K562 (cell line): ENCODE results near the gene TIGD7. TPM values are rescaled to one million over a fixed set of nuclear protein-coding genes. Genes with fewer than 3 reads are reported as not detected.
A peak's percentile ranks its signal among the peaks of the same experiment; 100 is the strongest.

Source experiments
- E2F3 ChIP-seq: fragments of 250-450 bp; sonication (Bioruptor Pico); IDR thresholded peaks from 2 replicates; pipeline ENCODE4 v1.4.0; 2020; ENCODE audit warnings: mild to moderate bottlenecking
- FOS ChIP-seq: IDR thresholded peaks from 3 replicates; pipeline ENCODE4 v1.6.1; 2011; ENCODE audit not compliant: insufficient read length; ENCODE audit errors: extremely low read depth
- HNRNPUL1 ChIP-seq: fragments of 200-400 bp; formaldehyde crosslinking; IDR thresholded peaks from 2 replicates; pipeline ENCODE4 v1.6.1; 2017; ENCODE audit warnings: low read length
- HOMEZ ChIP-seq: fragments of 250-450 bp; sonication (Bioruptor Pico); IDR thresholded peaks from 2 replicates; pipeline ENCODE4 v1.4.0; 2020; ENCODE audit warnings: mild to moderate bottlenecking, moderate library complexity
- ILF3 ChIP-seq: fragments of 450-650 bp; IDR thresholded peaks from 2 replicates; pipeline ENCODE4 v1.6.1; 2018; ENCODE audit warnings: antibody characterized with exemption, mild to moderate bottlenecking, moderate library complexity, borderline replicate concordance
- KLF6 ChIP-seq: fragments of 250-450 bp; sonication (Bioruptor Pico); IDR thresholded peaks from 2 replicates; pipeline ENCODE4 v1.4.0; 2020; ENCODE audit warnings: mild to moderate bottlenecking, moderate library complexity, borderline replicate concordance
- LEF1 ChIP-seq: fragments of 450-650 bp; IDR thresholded peaks from 2 replicates; pipeline ENCODE4 v1.6.1; 2016; ENCODE audit warnings: mild to moderate bottlenecking
- MYC ChIP-seq, 2 experiments: fragments of 250-450 bp in 1 of 2; sonication (Bioruptor Pico) in 1 of 2; IDR thresholded peaks; 2 replicates each; pipeline versions ENCODE4 v1.5.1 to v1.6.1; 2012 to 2021; ENCODE audit warnings: low read depth in 2 of 2, borderline replicate concordance in 1 of 2, improper control_type of control experiment in 1 of 2, low read length in 1 of 2, mild to moderate bottlenecking in 1 of 2, moderate library complexity in 1 of 2
- NCOR1 ChIP-seq: fragments of 450-650 bp; IDR thresholded peaks from 2 replicates; pipeline ENCODE4 v1.6.1; 2016; ENCODE audit warnings: mild to moderate bottlenecking, moderate library complexity
- PML ChIP-seq: IDR thresholded peaks from 2 replicates; pipeline ENCODE4 v1.6.1; 2012; ENCODE audit warnings: low read length, inconsistent platforms
- POLR2AphosphoS2 ChIP-seq: IDR thresholded peaks from 2 replicates; pipeline ENCODE4 v1.6.1; 2012; ENCODE audit warnings: low read length, improper control_type of control experiment
- PRDM10 ChIP-seq: fragments of 450-650 bp; IDR thresholded peaks from 2 replicates; pipeline ENCODE4 v1.6.1; 2018; ENCODE audit not compliant: partially characterized antibody
- SMAD1 ChIP-seq: fragments of 150-350 bp; IDR thresholded peaks from 2 replicates; pipeline ENCODE4 v1.6.1; 2014; ENCODE audit warnings: low read length, low read depth; ENCODE audit not compliant: partially characterized antibody
- TCF15 ChIP-seq: fragments of 250-450 bp; sonication (Bioruptor Pico); IDR thresholded peaks from 2 replicates; pipeline ENCODE4 v1.8.0; 2022; ENCODE audit warnings: moderate library complexity, mild to moderate bottlenecking, inconsistent platforms
- ZNF133 ChIP-seq: fragments of 250-450 bp; sonication (Bioruptor Pico); IDR thresholded peaks from 2 replicates; pipeline ENCODE4 v1.4.0; 2020; ENCODE audit warnings: mild to moderate bottlenecking
- ZNF354B ChIP-seq: fragments of 250-450 bp; sonication (Bioruptor Pico); IDR thresholded peaks from 2 replicates; pipeline ENCODE4 v1.4.0; 2020
- ZNF766 ChIP-seq: fragments of 200-800 bp; sonication (Bioruptor generic); conservative IDR thresholded peaks from 2 replicates; pipeline ENCODE4 v1.6.1; 2016; ENCODE audit warnings: missing genetic modification characterization, missing compliant biosample characterization
- polyA plus RNA-seq, 8 experiments: library from polyadenylated mRNA; depleted of rRNA in 4 of 8; stranded (reverse) in 5 of 8; unstranded in 3 of 8; fragments of >200 nt; fragmentation: Nextera tagmentation in 2 of 8; fragmentation: Illumina TruSeq in 1 of 8; extraction: Ambion mirVana in 2 of 8; extraction: Trizol in 1 of 8; gene quantifications; 2 replicates each; pipeline versions ENCODE4 v1.2.1 to v1.2.3, GENCODE V29; 2011 to 2014; ENCODE audit warnings: inconsistent platforms in 1 of 8, missing spikeins in 1 of 8
- total RNA-seq, 7 experiments: library from RNA; depleted of rRNA in 6 of 7; stranded (reverse); fragments of >200 nt in 6 of 7; fragmentation: Illumina TruSeq in 2 of 7; extraction: Trizol in 2 of 7; gene quantifications; 2 replicates each; pipeline versions ENCODE4 v1.2.1 to v1.2.3, GENCODE V29; 2011 to 2021; ENCODE audit warnings: low replicate concordance in 1 of 7
- TF ChIP-seq, protein P1 (sequence below): IDR thresholded peaks from 2 replicates; pipeline ENCODE4 v1.6.1; 2012; ENCODE audit warnings: low read depth, low read length, improper control_type of control experiment, borderline replicate concordance
- TF ChIP-seq, protein P2 (sequence below): IDR thresholded peaks from 2 replicates; pipeline ENCODE4 v1.6.1; 2011; ENCODE audit not compliant: insufficient read length; ENCODE audit errors: extremely low read depth

The TIGD7 gene
- total and polyA plus RNA-seq, 9 of the 15 experiments (the other 6 are each of a cell fraction or from before 2014, with no cell fraction given): 0.84 to 10.7 (median 6.7) TPM

DNA sequence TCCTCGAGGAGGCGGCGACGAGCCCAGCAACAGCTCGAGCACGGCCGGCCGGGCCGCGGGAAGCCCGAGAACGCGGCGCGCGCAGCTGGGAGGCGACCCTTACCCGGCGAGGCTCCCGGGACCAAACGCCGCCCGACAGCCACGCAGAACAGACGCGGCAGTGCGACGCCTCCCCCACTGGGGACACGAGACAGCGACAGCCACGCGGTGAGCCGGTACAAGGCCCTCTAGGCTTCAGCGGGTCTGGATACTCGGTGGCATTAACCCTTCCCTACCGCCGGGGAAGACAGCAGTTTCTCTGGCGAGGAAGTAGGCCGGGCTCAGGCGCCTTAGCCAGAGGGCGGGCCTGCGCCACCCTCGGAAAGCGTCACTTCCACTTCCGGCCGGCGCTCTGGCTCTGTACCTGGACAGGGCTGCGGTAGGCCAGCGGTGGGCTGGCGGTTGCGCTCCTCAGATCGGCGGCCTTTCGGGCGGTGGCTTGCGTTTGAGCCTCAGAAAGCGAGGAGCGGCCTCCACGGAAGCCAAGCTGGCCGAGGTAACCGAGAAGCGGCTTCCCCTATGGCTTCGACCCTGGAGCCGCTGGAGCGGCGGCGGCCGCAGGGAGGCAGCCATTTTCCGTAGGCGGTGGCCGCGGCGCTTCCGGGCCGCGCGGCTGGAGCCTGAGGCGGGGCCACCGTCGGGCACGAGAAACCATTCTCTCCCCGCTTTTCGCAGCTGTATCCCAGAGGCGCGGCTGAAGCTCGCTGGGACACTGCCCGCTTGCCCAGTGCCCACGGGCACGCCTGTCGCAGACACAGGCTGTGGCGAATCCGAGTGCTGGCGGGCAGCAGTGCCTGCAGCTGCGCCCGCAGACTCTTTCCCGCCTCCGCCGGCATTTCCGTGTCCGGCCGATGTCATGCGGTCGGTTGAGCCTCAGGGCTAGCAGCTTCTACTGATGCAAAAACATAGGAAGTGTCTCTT, at the start of gene TIGD7, which contains the start of gene ZNF75A (continued):
- TF ChIP-seq ILF3: no peak
- TF ChIP-seq HNRNPUL1: no peak
- peak; percentile 76 for TF ChIP-seq MYC (IDR thresholded peaks at IDR 0.05; ENCODE audit: low read depth, low read length)
- peak; percentile 60; the same call in 1 of the 2 replicates for TF ChIP-seq MYC (CRISPR knock-in tag; IDR thresholded peaks at IDR 0.05; ENCODE audit: borderline replicate concordance, low read depth)
- no peak for TF ChIP-seq HOMEZ (CRISPR knock-in tag)
- TF ChIP-seq, protein P1, sequence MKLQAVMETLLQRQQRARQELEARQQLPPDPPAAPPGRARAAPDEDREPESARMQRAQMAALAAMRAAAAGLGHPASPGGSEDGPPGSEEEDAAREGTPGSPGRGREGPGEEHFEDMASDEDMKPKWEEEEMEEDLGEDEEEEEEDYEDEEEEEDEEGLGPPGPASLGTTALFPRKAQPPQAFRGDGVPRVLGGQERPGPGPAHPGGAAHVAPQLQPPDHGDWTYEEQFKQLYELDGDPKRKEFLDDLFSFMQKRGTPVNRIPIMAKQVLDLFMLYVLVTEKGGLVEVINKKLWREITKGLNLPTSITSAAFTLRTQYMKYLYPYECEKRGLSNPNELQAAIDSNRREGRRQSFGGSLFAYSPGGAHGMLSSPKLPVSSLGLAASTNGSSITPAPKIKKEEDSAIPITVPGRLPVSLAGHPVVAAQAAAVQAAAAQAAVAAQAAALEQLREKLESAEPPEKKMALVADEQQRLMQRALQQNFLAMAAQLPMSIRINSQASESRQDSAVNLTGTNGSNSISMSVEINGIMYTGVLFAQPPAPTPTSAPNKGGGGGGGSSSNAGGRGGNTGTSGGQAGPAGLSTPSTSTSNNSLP: no peak
- TF ChIP-seq, protein P2, sequence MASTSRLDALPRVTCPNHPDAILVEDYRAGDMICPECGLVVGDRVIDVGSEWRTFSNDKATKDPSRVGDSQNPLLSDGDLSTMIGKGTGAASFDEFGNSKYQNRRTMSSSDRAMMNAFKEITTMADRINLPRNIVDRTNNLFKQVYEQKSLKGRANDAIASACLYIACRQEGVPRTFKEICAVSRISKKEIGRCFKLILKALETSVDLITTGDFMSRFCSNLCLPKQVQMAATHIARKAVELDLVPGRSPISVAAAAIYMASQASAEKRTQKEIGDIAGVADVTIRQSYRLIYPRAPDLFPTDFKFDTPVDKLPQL: no peak
- no peak for TF ChIP-seq NCOR1
- TF ChIP-seq ZNF766: peak; percentile 77; the same call in 1 of the 2 replicates
- TF ChIP-seq SMAD1: no peak
- TF ChIP-seq PML: peak; percentile 63
- peak; percentile 4 for TF ChIP-seq PRDM10
- TF ChIP-seq KLF6 (CRISPR knock-in tag): no peak; the same call in 1 of the 2 replicates
- TF ChIP-seq ZNF354B (CRISPR knock-in tag): no peak
- TF ChIP-seq E2F3: 0 out of 2 replicates have a peak, but pooled peaks have one; percentile 61
- no peak for TF ChIP-seq POLR2AphosphoS2
- TF ChIP-seq FOS: no peak
- TF ChIP-seq ZNF133 (CRISPR knock-in tag): no peak
- no peak for TF ChIP-seq LEF1
- TF ChIP-seq TCF15 (CRISPR knock-in tag): no peak
